Panc1 (cell line): ENCODE data around the gene PPM1H. TPM values are rescaled to one million over a fixed set of nuclear protein-coding genes. Genes with fewer than 3 reads are reported as not detected.
"Not testable (repeated sequence)": the region's sequence is repeated elsewhere in the genome, so short reads cannot be mapped to it uniquely, and the experiment has no call there.

Experiments
- ATAC-seq: fragments of 200-7000 bp; cut with Tn5 transposase; 2 replicates; pipeline ENCODE4 v1.9.1; 2020; ENCODE audit warnings: mild to moderate bottlenecking, moderate library complexity
- BruUV-seq: library from RNA; stranded (reverse); fragments of 400-500 nt; replicated peaks from 2 replicates; lab custom pipeline; 2021; lab: Mats Ljungman, UMichigan
- CTCF ChIA-PET: fragments of 300-600 bp; sonication (Branson Sonifier 250); formaldehyde crosslinking; loops from one replicate; lab custom pipeline; 2022; ENCODE audit warnings: antibody characterized with exemption; lab: Charles Lee
- POLR2A ChIA-PET: fragments of 300-600 bp; sonication (Branson Sonifier 250); formaldehyde crosslinking; loops from one replicate; lab custom pipeline; 2022; ENCODE audit warnings: antibody characterized with exemption; lab: Charles Lee
- DNase-seq: peaks from one replicate; pipeline ENCODE4 v3.0.0-alpha.2; 2010; ENCODE audit warnings: low read depth, low spot score
- H3K27ac ChIP-seq: 2 replicates; pipeline ENCODE4 v1.5.1; 2011; ENCODE audit warnings: mild to moderate bottlenecking, low read length, inconsistent platforms
- H3K27me3 ChIP-seq: fragments of 200-500 bp; sonication (Bioruptor generic); 2 replicates; pipeline ENCODE4 v1.6.0; 2014; ENCODE audit warnings: low read length, inconsistent platforms; ENCODE audit not compliant: control insufficient read depth, insufficient read depth
- H3K36me3 ChIP-seq: fragments of 200-500 bp; sonication (Bioruptor generic); 2 replicates; pipeline ENCODE4 v1.5.1; 2014; ENCODE audit warnings: inconsistent platforms, mild to moderate bottlenecking, low read length, moderate library complexity; ENCODE audit not compliant: control insufficient read depth, insufficient read depth
- H3K4me1 ChIP-seq: 2 replicates; pipeline ENCODE4 v1.5.1; 2011; ENCODE audit warnings: inconsistent platforms, mild to moderate bottlenecking, low read length, moderate library complexity; ENCODE audit not compliant: control insufficient read depth, insufficient read depth
- H3K4me3 ChIP-seq, 2 experiments: 2 replicates each; pipeline ENCODE4 v1.5.1; 2011 to 2012; ENCODE audit warnings: low read depth in 2 of 2, low read length in 2 of 2, mild to moderate bottlenecking in 2 of 2, inconsistent platforms in 1 of 2, moderate library complexity in 1 of 2
- H3K9me3 ChIP-seq: fragments of 200-500 bp; sonication (Bioruptor generic); 2 replicates; pipeline ENCODE4 v1.5.1; 2014; ENCODE audit warnings: low read depth, mild to moderate bottlenecking, inconsistent platforms, low read length, moderate library complexity; ENCODE audit not compliant: control insufficient read depth, insufficient read depth
- POLR2AphosphoS5 ChIP-seq: IDR thresholded peaks from 2 replicates; pipeline ENCODE4 v1.6.1; 2012; ENCODE audit warnings: mild to moderate bottlenecking, low read depth, low read length, moderate library complexity
- SIN3A ChIP-seq: IDR thresholded peaks from 2 replicates; pipeline ENCODE4 v1.6.1; 2012; ENCODE audit warnings: low read depth, mild to moderate bottlenecking, low read length, moderate library complexity, borderline replicate concordance; ENCODE audit not compliant: insufficient read depth
- TCF7L2 ChIP-seq: IDR thresholded peaks from 2 replicates; pipeline ENCODE4 v1.6.1; 2011; ENCODE audit warnings: mild to moderate bottlenecking, low read depth, low read length, inconsistent platforms
- in situ Hi-C: cut with HindIII; loops from 2 replicates; pipeline ENCODE4 v1.10.0; 2016; ENCODE audit warnings: low sequenced_read_pairs, low pct_unique_long_range_greater_than_20kb
- intact Hi-C: fragments of 100-400 bp; cut with micrococcal nuclease; formaldehyde crosslinking; loops from one replicate; pipeline ENCODE4 v1.10.0; 2022; ENCODE audit not compliant: unreplicated experiment
- total RNA-seq: library from RNA; stranded (reverse); gene quantifications from one replicate; pipeline ENCODE4 v1.2.1, GENCODE V29; 2021; ENCODE audit not compliant: unreplicated experiment
- TF ChIP-seq, protein P1 (sequence below): fragments of 450-650 bp; IDR thresholded peaks from 2 replicates; pipeline ENCODE4 v1.5.1; 2017; ENCODE audit warnings: mild to moderate bottlenecking
- TF ChIP-seq, protein P2 (sequence below), 2 experiments: IDR thresholded peaks; 2 replicates each; pipeline ENCODE4 v1.6.1; 2011 to 2012; ENCODE audit warnings: low read depth in 2 of 2, control low read depth in 1 of 2, low read length in 1 of 2, mild to moderate bottlenecking in 1 of 2, moderate library complexity in 1 of 2; ENCODE audit not compliant: insufficient read depth in 1 of 2

Gene PPM1H
- total RNA-seq, 1 experiment from 2014 or later = 22.9 TPM

DNA sequence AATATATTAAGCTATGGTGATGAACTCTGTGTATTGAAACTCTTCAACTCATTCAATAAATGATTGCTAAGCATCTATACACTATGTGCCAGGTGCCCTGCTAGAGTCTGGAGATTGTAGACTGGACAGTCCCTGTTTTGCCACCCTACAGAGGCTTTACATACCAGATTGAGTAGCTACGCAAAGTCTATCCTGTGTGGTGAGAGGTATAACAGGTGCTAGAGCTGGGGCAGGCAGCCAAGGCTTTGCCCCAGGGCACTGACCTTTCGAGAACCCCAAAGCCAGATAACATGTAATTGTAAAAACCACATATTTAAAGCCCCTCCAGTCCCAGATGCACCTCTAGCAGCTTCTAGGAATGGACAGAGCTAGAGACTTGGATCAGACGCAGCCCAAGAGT, 52.8 kb downstream of the PPM1H start:
- Histone ChIP-seq H3K4me3 (no peak overlapping the region), H3K27me3 (no peaks in the 10 kb centered on the region), H3K36me3 (no peaks in the 10 kb centered on the region), H3K27ac (no peak overlapping the region), H3K4me1 (no peaks in the 10 kb centered on the region), H3K9me3 (no peaks in the 10 kb centered on the region)
- TF ChIP-seq, protein P1, sequence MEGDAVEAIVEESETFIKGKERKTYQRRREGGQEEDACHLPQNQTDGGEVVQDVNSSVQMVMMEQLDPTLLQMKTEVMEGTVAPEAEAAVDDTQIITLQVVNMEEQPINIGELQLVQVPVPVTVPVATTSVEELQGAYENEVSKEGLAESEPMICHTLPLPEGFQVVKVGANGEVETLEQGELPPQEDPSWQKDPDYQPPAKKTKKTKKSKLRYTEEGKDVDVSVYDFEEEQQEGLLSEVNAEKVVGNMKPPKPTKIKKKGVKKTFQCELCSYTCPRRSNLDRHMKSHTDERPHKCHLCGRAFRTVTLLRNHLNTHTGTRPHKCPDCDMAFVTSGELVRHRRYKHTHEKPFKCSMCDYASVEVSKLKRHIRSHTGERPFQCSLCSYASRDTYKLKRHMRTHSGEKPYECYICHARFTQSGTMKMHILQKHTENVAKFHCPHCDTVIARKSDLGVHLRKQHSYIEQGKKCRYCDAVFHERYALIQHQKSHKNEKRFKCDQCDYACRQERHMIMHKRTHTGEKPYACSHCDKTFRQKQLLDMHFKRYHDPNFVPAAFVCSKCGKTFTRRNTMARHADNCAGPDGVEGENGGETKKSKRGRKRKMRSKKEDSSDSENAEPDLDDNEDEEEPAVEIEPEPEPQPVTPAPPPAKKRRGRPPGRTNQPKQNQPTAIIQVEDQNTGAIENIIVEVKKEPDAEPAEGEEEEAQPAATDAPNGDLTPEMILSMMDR = no peak
- TF ChIP-seq, protein P2, sequence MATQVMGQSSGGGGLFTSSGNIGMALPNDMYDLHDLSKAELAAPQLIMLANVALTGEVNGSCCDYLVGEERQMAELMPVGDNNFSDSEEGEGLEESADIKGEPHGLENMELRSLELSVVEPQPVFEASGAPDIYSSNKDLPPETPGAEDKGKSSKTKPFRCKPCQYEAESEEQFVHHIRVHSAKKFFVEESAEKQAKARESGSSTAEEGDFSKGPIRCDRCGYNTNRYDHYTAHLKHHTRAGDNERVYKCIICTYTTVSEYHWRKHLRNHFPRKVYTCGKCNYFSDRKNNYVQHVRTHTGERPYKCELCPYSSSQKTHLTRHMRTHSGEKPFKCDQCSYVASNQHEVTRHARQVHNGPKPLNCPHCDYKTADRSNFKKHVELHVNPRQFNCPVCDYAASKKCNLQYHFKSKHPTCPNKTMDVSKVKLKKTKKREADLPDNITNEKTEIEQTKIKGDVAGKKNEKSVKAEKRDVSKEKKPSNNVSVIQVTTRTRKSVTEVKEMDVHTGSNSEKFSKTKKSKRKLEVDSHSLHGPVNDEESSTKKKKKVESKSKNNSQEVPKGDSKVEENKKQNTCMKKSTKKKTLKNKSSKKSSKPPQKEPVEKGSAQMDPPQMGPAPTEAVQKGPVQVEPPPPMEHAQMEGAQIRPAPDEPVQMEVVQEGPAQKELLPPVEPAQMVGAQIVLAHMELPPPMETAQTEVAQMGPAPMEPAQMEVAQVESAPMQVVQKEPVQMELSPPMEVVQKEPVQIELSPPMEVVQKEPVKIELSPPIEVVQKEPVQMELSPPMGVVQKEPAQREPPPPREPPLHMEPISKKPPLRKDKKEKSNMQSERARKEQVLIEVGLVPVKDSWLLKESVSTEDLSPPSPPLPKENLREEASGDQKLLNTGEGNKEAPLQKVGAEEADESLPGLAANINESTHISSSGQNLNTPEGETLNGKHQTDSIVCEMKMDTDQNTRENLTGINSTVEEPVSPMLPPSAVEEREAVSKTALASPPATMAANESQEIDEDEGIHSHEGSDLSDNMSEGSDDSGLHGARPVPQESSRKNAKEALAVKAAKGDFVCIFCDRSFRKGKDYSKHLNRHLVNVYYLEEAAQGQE (IDR thresholded peaks at IDR 0.05; ENCODE audit: insufficient read depth in 1 of 2, low read depth in 2 of 2, low read length in 1 of 2) = no peak
- no peak for TF ChIP-seq POLR2AphosphoS5
- TF ChIP-seq TCF7L2 = no peak
- no peak for TF ChIP-seq SIN3A
- POLR2A ChIA-PET = no interaction called here
- no TSS peak for BruUV-seq
- DNase-seq (no peak), ATAC-seq (no peak)
- CTCF ChIA-PET = no interaction called here
- in situ Hi-C loops = no loop called here
- intact Hi-C loops = no loop called here

GRCh38 chr12:62879691-62880090, 55.3 kb downstream of the PPM1H start:
- Histone ChIP-seq H3K36me3 (no peaks in the 10 kb centered on the region), H3K27ac (no peak overlapping the region), H3K4me1 (peaks cover 9% of the 10 kb centered on the region), H3K4me3 (no peak overlapping the region), H3K27me3 (no peaks in the 10 kb centered on the region), H3K9me3 (no peaks in the 10 kb centered on the region)
- in situ Hi-C loops (no loop called here), intact Hi-C loops (no loop called here)
- POLR2A ChIA-PET = no interaction called here
- no TSS peak for BruUV-seq
- CTCF ChIA-PET = no interaction called here
- TF ChIP-seq, protein P2 (IDR thresholded peaks at IDR 0.05; ENCODE audit: insufficient read depth in 1 of 2, low read depth in 2 of 2, low read length in 1 of 2) = no peak
- no peak for TF ChIP-seq SIN3A
- no peak for TF ChIP-seq POLR2AphosphoS5
- TF ChIP-seq, protein P1 = no peak
- TF ChIP-seq TCF7L2 = no peak
- DNase-seq (no peak), ATAC-seq (no peak)

- ATAC-seq, CTCF ChIA-PET, BruUV-seq, H3K4me3 ChIP-seq, H3K27ac ChIP-seq, H3K9me3 ChIP-seq, in situ Hi-C loops, POLR2A ChIA-PET, H3K27me3 ChIP-seq, DNase-seq, intact Hi-C loops, H3K36me3 ChIP-seq: not testable (repeated sequence)
- H3K4me1 ChIP-seq = peaks cover 12% of the 10 kb centered on the region
These were observed 55.7 kb downstream of the PPM1H start for GRCh38 chr12:62879228-62879627.
